ENCODE data around the gene PRKACG.

PRKACG gene

DNA sequence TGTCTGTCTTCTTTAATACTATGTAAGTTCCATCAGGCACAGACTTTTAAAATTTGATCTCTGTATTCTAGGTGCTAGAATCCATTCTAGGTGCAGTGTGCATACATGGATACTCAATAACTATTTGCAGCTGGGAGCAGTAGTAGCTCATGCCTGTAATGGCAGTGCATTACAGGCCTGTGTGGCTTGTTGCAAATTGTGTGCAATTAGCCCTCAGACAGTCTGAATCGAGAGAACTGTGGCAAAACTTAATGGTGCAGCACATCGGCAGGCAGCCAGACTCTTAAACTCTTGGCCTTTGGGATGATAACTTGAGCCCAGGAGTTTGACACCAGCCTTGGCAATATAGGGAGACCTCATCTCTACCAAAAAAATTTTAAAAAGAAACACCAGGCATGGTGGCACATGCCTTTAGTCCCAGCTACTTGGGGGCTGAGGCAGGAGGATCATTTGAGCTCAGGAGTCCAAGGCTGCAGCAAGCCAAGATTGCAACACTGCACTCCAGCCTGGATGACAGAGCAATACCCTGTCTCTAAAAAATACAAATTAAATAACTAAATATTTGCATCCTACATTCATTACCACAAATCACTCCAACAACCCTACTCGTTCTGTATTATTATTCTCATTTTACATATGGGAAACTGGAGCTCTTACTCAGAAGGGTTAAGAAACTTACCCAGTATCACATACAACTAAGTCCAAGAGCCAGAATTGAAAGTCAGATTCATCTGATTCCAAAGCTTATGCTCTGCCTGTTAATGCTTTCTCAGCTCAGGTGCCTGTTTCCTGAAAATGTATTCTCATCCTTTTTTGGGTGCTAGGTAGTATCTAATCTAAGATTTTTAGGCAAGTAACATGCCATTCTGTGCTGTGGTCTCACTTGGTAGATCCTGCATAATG is 30.1 kb downstream of the PRKACG start:
- Histone ChIP-seq H3K79me2 (ENCODE audit: control insufficient read depth, low read length) (no peaks in the 10 kb centered on the region), H3K27ac (ENCODE audit: low read depth, low read length) (peak overlapping the region; percentile 60), H3K4me3 (ENCODE audit: low read length) (no peak overlapping the region), H3K9me2 (replicated peaks; ENCODE audit: control insufficient read depth, low read length) (no peaks in the 10 kb centered on the region), H3K36me3 (ENCODE audit: control insufficient read depth, low read length) (no peaks in the 10 kb centered on the region), H3K4me1 (ENCODE audit: control insufficient read depth, low read length) (peaks cover 46% of the 10 kb centered on the region), H3K4me2 (ENCODE audit: low read length) (peak overlapping the region; percentile 54), H4K20me1 (ENCODE audit: control insufficient read depth, insufficient read depth, low read depth, low read length) (no peaks in the 10 kb centered on the region), H3F3A (ENCODE audit: control insufficient read depth, insufficient read depth) (no peaks in the 10 kb centered on the region; the same call in 1 of the 2 replicates), H3K9me3 (ENCODE audit: control insufficient read depth, insufficient read depth, low read length) (no peaks in the 10 kb centered on the region), H3K27me3 (ENCODE audit: control insufficient read depth, low read length) (no peaks in the 10 kb centered on the region)
- TF ChIP-seq, protein P1, sequence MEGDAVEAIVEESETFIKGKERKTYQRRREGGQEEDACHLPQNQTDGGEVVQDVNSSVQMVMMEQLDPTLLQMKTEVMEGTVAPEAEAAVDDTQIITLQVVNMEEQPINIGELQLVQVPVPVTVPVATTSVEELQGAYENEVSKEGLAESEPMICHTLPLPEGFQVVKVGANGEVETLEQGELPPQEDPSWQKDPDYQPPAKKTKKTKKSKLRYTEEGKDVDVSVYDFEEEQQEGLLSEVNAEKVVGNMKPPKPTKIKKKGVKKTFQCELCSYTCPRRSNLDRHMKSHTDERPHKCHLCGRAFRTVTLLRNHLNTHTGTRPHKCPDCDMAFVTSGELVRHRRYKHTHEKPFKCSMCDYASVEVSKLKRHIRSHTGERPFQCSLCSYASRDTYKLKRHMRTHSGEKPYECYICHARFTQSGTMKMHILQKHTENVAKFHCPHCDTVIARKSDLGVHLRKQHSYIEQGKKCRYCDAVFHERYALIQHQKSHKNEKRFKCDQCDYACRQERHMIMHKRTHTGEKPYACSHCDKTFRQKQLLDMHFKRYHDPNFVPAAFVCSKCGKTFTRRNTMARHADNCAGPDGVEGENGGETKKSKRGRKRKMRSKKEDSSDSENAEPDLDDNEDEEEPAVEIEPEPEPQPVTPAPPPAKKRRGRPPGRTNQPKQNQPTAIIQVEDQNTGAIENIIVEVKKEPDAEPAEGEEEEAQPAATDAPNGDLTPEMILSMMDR (IDR thresholded peaks at IDR 0.05; ENCODE audit: low read depth, low read length, poor library complexity, severe bottlenecking), result no peak
- no peak for TF ChIP-seq EZH2phosphoT487 (IDR thresholded peaks at IDR 0.05; ENCODE audit: borderline replicate concordance, low read length)

DNA sequence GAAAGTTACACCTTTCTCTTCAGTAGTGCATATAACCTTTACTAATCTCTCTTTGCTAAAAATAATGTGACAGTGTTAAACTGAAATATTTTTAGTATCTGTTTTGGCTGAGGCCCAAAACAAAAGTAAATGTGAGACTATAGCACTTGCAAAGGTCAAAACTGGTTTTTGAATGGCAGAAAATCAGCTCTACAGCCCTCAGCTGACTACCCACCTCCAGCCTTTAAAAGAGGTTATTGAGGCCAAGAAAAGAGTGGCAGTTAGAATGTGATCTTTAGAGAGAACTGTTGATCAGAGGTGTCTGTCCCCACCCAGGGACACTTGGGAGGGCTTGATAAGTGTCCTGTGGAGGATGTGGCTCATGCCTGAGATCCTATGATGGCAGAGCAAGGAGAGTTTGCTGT is 30.9 kb downstream of the PRKACG start:
- no peaks in the 10 kb centered on the region for H4K20me1 ChIP-seq (ENCODE audit: control insufficient read depth, insufficient read depth, low read depth, low read length)
- H3K4me2 ChIP-seq (ENCODE audit: low read length), result peak overlapping the region; percentile 54
- no peaks in the 10 kb centered on the region for H3K27me3 ChIP-seq (ENCODE audit: control insufficient read depth, low read length)
- TF ChIP-seq EZH2phosphoT487 (IDR thresholded peaks at IDR 0.05; ENCODE audit: borderline replicate concordance, low read length), result no peak
- TF ChIP-seq, protein P1 (IDR thresholded peaks at IDR 0.05; ENCODE audit: low read depth, low read length, poor library complexity, severe bottlenecking), result no peak
- peaks cover 46% of the 10 kb centered on the region for H3K4me1 ChIP-seq (ENCODE audit: control insufficient read depth, low read length)
- no peaks in the 10 kb centered on the region for H3K9me3 ChIP-seq (ENCODE audit: control insufficient read depth, insufficient read depth, low read length)
- no peaks in the 10 kb centered on the region for H3K36me3 ChIP-seq (ENCODE audit: control insufficient read depth, low read length)
- peak overlapping the region; percentile 30; the same call in 1 of the 2 replicates for H3K4me3 ChIP-seq (ENCODE audit: low read length)
- H3F3A ChIP-seq (ENCODE audit: control insufficient read depth, insufficient read depth), result no peaks in the 10 kb centered on the region; the same call in 1 of the 2 replicates
- H3K27ac ChIP-seq (ENCODE audit: low read depth, low read length), result peak overlapping the region; percentile 60
- H3K9me2 ChIP-seq (replicated peaks; ENCODE audit: control insufficient read depth, low read length), result no peaks in the 10 kb centered on the region
- H3K79me2 ChIP-seq (ENCODE audit: control insufficient read depth, low read length), result no peaks in the 10 kb centered on the region

DNA sequence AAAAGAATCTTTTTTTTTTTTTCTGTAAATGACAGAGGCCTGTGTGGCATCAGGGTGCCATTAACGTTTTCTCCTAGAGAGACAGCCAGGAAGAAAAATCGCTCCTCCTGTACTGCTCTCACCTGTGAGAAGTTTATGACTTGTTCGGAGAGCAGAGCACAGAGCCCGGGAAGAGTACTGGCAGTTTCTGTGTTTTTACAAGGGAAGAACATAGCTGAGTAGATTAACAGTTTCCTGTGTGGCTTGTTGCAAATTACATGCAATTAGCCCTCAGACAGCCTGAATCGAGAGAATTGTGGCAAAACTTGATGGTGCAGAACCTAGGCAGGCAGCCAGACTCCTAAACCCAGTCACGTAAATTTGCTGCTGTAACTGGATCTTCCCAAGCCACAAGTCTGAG is 32.1 kb downstream of the PRKACG start:
- Histone ChIP-seq H3K4me3 (ENCODE audit: low read length) (peak overlapping the region; percentile 24), H3K27ac (ENCODE audit: low read depth, low read length) (peak overlapping the region; percentile 60)

More for the DNA sequence above, 32.1 kb downstream of the PRKACG start:
- H3K4me2 ChIP-seq (ENCODE audit: low read length), result peak overlapping the region; percentile 54
- H3K36me3 ChIP-seq (ENCODE audit: control insufficient read depth, low read length), result no peaks in the 10 kb centered on the region
- H3F3A ChIP-seq (ENCODE audit: control insufficient read depth, insufficient read depth), result no peaks in the 10 kb centered on the region; the same call in 1 of the 2 replicates
- H3K4me1 ChIP-seq (ENCODE audit: control insufficient read depth, low read length), result peaks cover 46% of the 10 kb centered on the region
- H3K9me2 ChIP-seq (replicated peaks; ENCODE audit: control insufficient read depth, low read length), result no peaks in the 10 kb centered on the region
- no peaks in the 10 kb centered on the region for H4K20me1 ChIP-seq (ENCODE audit: control insufficient read depth, insufficient read depth, low read depth, low read length)
- TF ChIP-seq EZH2phosphoT487 (IDR thresholded peaks at IDR 0.05; ENCODE audit: borderline replicate concordance, low read length), result no peak
- TF ChIP-seq, protein P1 (IDR thresholded peaks at IDR 0.05; ENCODE audit: low read depth, low read length, poor library complexity, severe bottlenecking), result no peak
- no peaks in the 10 kb centered on the region for H3K9me3 ChIP-seq (ENCODE audit: control insufficient read depth, insufficient read depth, low read length)
- no peaks in the 10 kb centered on the region for H3K27me3 ChIP-seq (ENCODE audit: control insufficient read depth, low read length)
- H3K79me2 ChIP-seq (ENCODE audit: control insufficient read depth, low read length), result no peaks in the 10 kb centered on the region

All from DOHH2 (cell line).